ENCODE results near the gene MICAL3.
"Not testable (repeated sequence)": the region's sequence is repeated elsewhere in the genome, so short reads cannot be mapped to it uniquely, and the experiment has no call there.

MICAL3 gene

GRCh38 chr22:17884893-17885292, 139.5 kb downstream of the MICAL3 start:
- no peak for DNase-seq (ENCODE audit: low spot score)

GRCh38 chr22:17884084-17884483, 140.3 kb downstream of the MICAL3 start:
- no peak for DNase-seq (ENCODE audit: low spot score)

- no peak for DNase-seq (ENCODE audit: low spot score)
Observed at GRCh38 chr22:17883356-17883755, 141.0 kb downstream of the MICAL3 start.

- DNase-seq (ENCODE audit: low spot score): no peak
Observed at GRCh38 chr22:17882727-17883126, 141.6 kb downstream of the MICAL3 start.

GRCh38 chr22:17882162-17882561, 142.2 kb downstream of the MICAL3 start:
- DNase-seq (ENCODE audit: low spot score): no peak

- no peak for DNase-seq (ENCODE audit: low spot score)
Observed at GRCh38 chr22:17881366-17881765, 143.0 kb downstream of the MICAL3 start.

GRCh38 chr22:17880468-17880867, 143.9 kb downstream of the MICAL3 start:
- DNase-seq (ENCODE audit: low spot score): no peak

- DNase-seq (ENCODE audit: low spot score): no peak
Observed at GRCh38 chr22:17880020-17880419, 144.3 kb downstream of the MICAL3 start.

GRCh38 chr22:17878941-17879340, 145.4 kb downstream of the MICAL3 start:
- no peak for DNase-seq (ENCODE audit: low spot score)

- DNase-seq (ENCODE audit: low spot score): no peak
Observed at GRCh38 chr22:17878186-17878694, 146.1 kb downstream of the MICAL3 start.

- not testable (repeated sequence) for DNase-seq (ENCODE audit: low spot score)
Observed at GRCh38 chr22:17876878-17877855, 147.2 kb downstream of the MICAL3 start.

GRCh38 chr22:17876306-17876831, 148.0 kb downstream of the MICAL3 start:
- DNase-seq (ENCODE audit: low spot score): no peak

- no peak for DNase-seq (ENCODE audit: low spot score)
Observed at GRCh38 chr22:17875631-17876030, 148.7 kb downstream of the MICAL3 start.

- DNase-seq (ENCODE audit: low spot score): no peak
Observed at GRCh38 chr22:17875156-17875555, 149.2 kb downstream of the MICAL3 start.

GRCh38 chr22:17874231-17874905, 150.0 kb downstream of the MICAL3 start:
- DNase-seq (ENCODE audit: low spot score): no peak

GRCh38 chr22:17873804-17874203, 150.6 kb downstream of the MICAL3 start:
- DNase-seq (ENCODE audit: low spot score): no peak

GRCh38 chr22:17873116-17873515, 151.2 kb downstream of the MICAL3 start:
- DNase-seq (ENCODE audit: low spot score): no peak

GRCh38 chr22:17872471-17872870, 151.9 kb downstream of the MICAL3 start:
- no peak for DNase-seq (ENCODE audit: low spot score)

- DNase-seq (ENCODE audit: low spot score): no peak
Observed at GRCh38 chr22:17871726-17872458, 152.5 kb downstream of the MICAL3 start.

- no peak for DNase-seq (ENCODE audit: low spot score)
Observed at GRCh38 chr22:17870407-17870806, 154.0 kb downstream of the MICAL3 start.

- no peak for DNase-seq (ENCODE audit: low spot score)
Observed at GRCh38 chr22:17869285-17870096, 154.9 kb downstream of the MICAL3 start.
